Naive B cell (primary cell): ENCODE measurements around the gene USH1G. TPM values are rescaled to one million over a fixed set of nuclear protein-coding genes. Genes with fewer than 3 reads are reported as not detected.

Experiments
- ATAC-seq, 2 donors: fragments of 150-1000 bp; cut with Tn5 transposase; 2 replicates each; pipeline ENCODE4 v1.10.0; 2021; ENCODE audit warnings: low read depth in 2 of 2, mild to moderate bottlenecking in 2 of 2, moderate library complexity in 2 of 2
- DNase-seq: peaks from one replicate; pipeline ENCODE4 v3.0.0; 2022
- H3K27ac Mint-ChIP-seq, 6 donors: one replicate each; pipeline ENCODE4 v1.8.0; 2020 to 2022; ENCODE audit warnings: mild to moderate bottlenecking in 6 of 6, mixed read lengths in 6 of 6, moderate library complexity in 5 of 6, inconsistent platforms in 2 of 6
- H3K27me3 Mint-ChIP-seq, 3 donors: one replicate each; pipeline ENCODE4 v1.8.0; 2021 to 2022; ENCODE audit warnings: mixed read lengths in 3 of 3, mild to moderate bottlenecking in 1 of 3
- H3K36me3 Mint-ChIP-seq, 2 donors: one replicate each; pipeline ENCODE4 v1.8.0; 2020 to 2022; ENCODE audit warnings: mixed read lengths in 2 of 2, inconsistent platforms in 1 of 2, mild to moderate bottlenecking in 1 of 2
- H3K4me1 Mint-ChIP-seq, 3 donors: one replicate each; pipeline ENCODE4 v1.8.0; 2020 to 2022; ENCODE audit warnings: mixed read lengths in 3 of 3, inconsistent platforms in 1 of 3, mild to moderate bottlenecking in 1 of 3, moderate library complexity in 1 of 3
- H3K4me3 Mint-ChIP-seq, 8 donors: one replicate each; pipeline ENCODE4 v1.8.0; 2020 to 2022; ENCODE audit warnings: mild to moderate bottlenecking in 8 of 8, mixed read lengths in 8 of 8, moderate library complexity in 8 of 8, inconsistent platforms in 2 of 8
- H3K9me3 Mint-ChIP-seq, 7 donors: one replicate each; pipeline ENCODE4 v1.8.0; 2020 to 2022; ENCODE audit warnings: mixed read lengths in 7 of 7, mild to moderate bottlenecking in 5 of 7, inconsistent platforms in 2 of 7, moderate library complexity in 1 of 7
- polyA plus RNA-seq, 6 donors: library from polyadenylated mRNA; unstranded; fragments of 300-500 nt; fragmentation: Illumina TruSeq; gene quantifications; one replicate each; pipeline ENCODE4 v1.2.3, GENCODE V29; 2021; ENCODE audit warnings: low read depth in 6 of 6

Gene USH1G
- polyA plus RNA-seq, 6 donors from 2014 or later: not detected

DNA sequence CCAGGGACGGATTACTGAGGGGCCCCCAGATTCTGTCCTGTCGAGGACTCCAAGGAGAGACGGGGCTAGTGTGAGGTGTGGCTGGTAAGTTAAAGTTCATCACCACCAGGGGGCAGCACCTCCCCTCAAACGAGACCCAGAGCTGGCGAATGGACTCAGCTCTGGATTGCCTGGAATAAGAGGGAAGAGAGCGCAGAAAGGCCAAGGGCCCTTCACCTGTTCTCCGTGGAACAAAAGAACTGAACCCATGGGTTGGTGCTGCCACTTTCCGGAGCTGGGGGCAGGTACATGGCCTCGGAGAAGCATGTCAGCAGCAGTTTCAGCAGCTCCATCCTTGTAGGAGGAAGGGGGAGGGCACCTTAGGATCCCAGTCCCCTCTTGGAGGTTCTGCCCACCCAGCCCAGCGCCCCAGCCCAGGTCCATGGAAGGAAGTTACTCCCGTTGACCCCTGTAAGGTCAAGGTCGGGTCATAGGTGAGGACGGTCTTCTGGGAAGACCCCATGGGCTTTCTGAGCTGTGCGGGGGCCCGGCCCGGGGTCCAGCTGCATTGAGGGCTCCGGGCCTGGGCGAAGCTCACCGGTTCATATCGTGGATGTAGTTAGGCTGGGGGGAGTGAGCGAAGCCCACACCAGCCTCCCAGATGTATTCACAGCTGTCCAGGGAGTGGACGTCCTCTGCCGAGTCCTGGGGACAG is 38.7 kb upstream of the USH1G start:
- H3K9me3 Mint-ChIP-seq: no peaks in the 10 kb centered on the region
- peak overlapping the region in 2 of 8 donors; percentile 6 to 59 for H3K4me3 Mint-ChIP-seq
- H3K4me1 Mint-ChIP-seq: peaks cover 3 to 8% (median 5%) of the 10 kb centered on the region in 3 donors
- peak overlapping the region in 1 of 6 donors; percentile 78 for H3K27ac Mint-ChIP-seq
- H3K27me3 Mint-ChIP-seq: peaks cover 0 to 42% (median 31%) of the 10 kb centered on the region in 3 donors
- DNase-seq (peak; percentile 75), ATAC-seq (peak; percentile 71 to 81)
- H3K36me3 Mint-ChIP-seq: no peaks in the 10 kb centered on the region

GRCh38 chr17:74960570-74961342 is 37.7 kb upstream of the USH1G start:
- Mint-ChIP-seq H3K36me3 (no peaks in the 10 kb centered on the region), H3K27me3 (peaks cover 0 to 48% (median 31%) of the 10 kb centered on the region in 3 donors), H3K9me3 (no peaks in the 10 kb centered on the region), H3K27ac (peak overlapping the region in 1 of 6 donors; percentile 72), H3K4me1 (peaks cover 3 to 8% (median 5%) of the 10 kb centered on the region in 3 donors), H3K4me3 (no peak overlapping the region)
- ATAC-seq: peak; percentile 63 to 65
- DNase-seq: peak; percentile 23

GRCh38 chr17:74959826-74960515 is 36.9 kb upstream of the USH1G start:
- peaks cover 0 to 50% (median 26%) of the 10 kb centered on the region in 3 donors for H3K27me3 Mint-ChIP-seq
- H3K9me3 Mint-ChIP-seq: no peaks in the 10 kb centered on the region
- peaks cover 3 to 8% (median 5%) of the 10 kb centered on the region in 3 donors for H3K4me1 Mint-ChIP-seq
- ATAC-seq (no peak), DNase-seq (no peak)
- no peaks in the 10 kb centered on the region for H3K36me3 Mint-ChIP-seq
- peak overlapping the region in 1 of 8 donors; percentile 22 for H3K4me3 Mint-ChIP-seq
- peak overlapping the region in 1 of 6 donors; percentile 72 for H3K27ac Mint-ChIP-seq

- no peak overlapping the region for H3K27ac Mint-ChIP-seq
- H3K9me3 Mint-ChIP-seq: no peaks in the 10 kb centered on the region
- no peak overlapping the region for H3K4me3 Mint-ChIP-seq
- H3K4me1 Mint-ChIP-seq: peaks cover 3 to 8% (median 5%) of the 10 kb centered on the region in 3 donors
- ATAC-seq (peak; percentile 40 to 54), DNase-seq (peak; percentile 71)
- H3K27me3 Mint-ChIP-seq: peaks cover 0 to 53% (median 24%) of the 10 kb centered on the region in 3 donors
- no peaks in the 10 kb centered on the region for H3K36me3 Mint-ChIP-seq
These were observed 35.1 kb upstream of the USH1G start for GRCh38 chr17:74957935-74958740.

DNA sequence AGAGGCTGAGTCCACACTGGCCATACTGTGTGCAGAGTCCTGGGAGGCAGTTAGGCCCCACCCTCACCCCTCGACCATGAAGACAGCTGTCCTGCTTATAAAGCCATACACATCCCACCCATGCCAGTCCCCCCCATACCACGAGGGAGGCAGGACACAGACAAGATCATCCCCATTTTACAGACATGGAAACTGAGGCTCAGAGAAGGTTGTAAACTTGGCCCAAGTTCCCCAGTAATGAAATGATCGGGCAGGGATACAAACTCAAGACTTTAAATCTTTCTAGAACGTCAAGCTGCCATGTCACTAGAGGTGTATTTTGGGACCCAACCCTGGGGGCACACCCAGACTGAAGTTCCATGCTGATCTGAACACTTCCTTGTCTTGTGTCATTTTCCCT is 33.0 kb upstream of the USH1G start:
- Mint-ChIP-seq H3K27ac (no peak overlapping the region), H3K4me3 (no peak overlapping the region), H3K36me3 (no peaks in the 10 kb centered on the region), H3K4me1 (peaks cover 0 to 3% (median 0%) of the 10 kb centered on the region in 3 donors), H3K27me3 (peaks cover 0 to 59% (median 31%) of the 10 kb centered on the region in 3 donors), H3K9me3 (no peaks in the 10 kb centered on the region)
- DNase-seq (no peak), ATAC-seq (no peak)

DNA sequence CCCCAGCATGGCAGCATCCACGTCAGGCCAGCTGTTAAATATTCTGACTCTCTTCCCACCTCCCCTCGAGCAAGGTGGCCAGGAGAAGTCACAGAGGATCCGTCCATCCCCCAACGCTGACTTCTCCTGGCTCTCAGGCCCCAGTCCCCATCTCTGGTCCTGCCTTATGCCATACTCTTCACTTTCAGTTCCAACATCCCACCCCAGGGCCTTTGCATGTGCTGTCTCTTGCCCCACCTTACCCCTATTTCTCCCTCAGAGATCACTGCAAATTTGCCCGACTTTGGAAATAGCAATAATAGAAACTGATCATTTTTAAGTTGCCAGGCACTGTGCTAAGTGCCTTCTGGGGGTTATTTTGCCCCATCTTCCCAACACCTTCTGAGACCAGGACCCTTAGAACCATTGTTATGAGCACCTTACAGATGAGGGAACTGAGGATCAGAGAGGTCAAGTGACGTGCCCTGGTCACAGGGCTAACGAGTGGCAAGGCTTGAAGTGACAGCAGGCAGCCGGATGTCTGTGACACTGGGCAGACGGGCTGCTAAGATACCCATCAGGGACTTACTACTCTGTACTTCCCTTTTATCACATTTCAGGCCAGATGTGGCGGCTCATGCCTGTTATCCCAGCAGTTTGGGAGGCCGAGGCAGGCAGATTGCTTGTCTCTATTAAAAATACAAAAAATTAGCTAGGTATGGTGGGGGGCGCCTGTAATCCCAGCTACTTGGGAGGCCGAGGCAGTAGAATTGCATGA is 31.8 kb upstream of the USH1G start:
- H3K4me3 Mint-ChIP-seq: no peak overlapping the region
- no peaks in the 10 kb centered on the region for H3K36me3 Mint-ChIP-seq
- DNase-seq: no peak
- H3K4me1 Mint-ChIP-seq: peaks cover 0 to 3% (median 0%) of the 10 kb centered on the region in 3 donors
- H3K27me3 Mint-ChIP-seq: peaks cover 0 to 58% (median 24%) of the 10 kb centered on the region in 3 donors
- H3K27ac Mint-ChIP-seq: no peak overlapping the region
- no peaks in the 10 kb centered on the region for H3K9me3 Mint-ChIP-seq
- no peak for ATAC-seq

GRCh38 chr17:74954115-74954514 is 31.1 kb upstream of the USH1G start:
- no peak for ATAC-seq
- Mint-ChIP-seq H3K27me3 (peaks cover 0 to 52% (median 17%) of the 10 kb centered on the region in 3 donors), H3K9me3 (no peaks in the 10 kb centered on the region), H3K36me3 (no peaks in the 10 kb centered on the region), H3K4me1 (peaks cover 0 to under 1% (median 0%) of the 10 kb centered on the region in 3 donors), H3K4me3 (no peak overlapping the region), H3K27ac (no peak overlapping the region)
- DNase-seq: no peak

DNA sequence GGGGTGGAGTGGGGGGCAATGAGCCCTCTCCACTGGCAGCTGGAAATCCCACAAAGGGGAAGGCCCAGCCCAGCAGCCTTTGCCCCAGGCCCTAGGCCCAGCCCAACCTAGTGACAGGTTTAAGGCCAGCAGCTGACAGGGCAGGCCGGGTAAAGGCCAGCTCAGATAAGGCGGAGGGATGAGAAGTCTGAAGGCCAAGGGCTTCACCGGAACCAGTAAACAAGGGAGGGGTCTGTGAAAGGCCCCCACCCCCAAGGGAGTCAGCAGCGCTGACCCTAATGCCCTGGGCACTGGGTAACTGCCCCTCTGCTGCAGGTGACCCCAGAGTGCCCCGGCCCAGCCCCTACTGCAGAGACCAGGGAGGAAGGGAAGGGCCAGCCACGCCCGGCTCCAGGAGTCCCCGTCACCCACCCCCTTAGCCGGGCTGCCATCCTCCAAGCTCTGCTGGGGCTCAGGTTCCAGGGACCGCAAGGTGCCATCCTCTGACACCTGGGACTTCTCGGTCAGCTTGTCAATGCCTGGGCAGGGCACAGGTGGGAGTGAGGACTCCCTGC is 30.2 kb upstream of the USH1G start:
- Mint-ChIP-seq H3K9me3 (no peaks in the 10 kb centered on the region), H3K4me3 (no peak overlapping the region), H3K4me1 (no peaks in the 10 kb centered on the region), H3K36me3 (no peaks in the 10 kb centered on the region), H3K27me3 (peaks cover 0 to 51% (median 15%) of the 10 kb centered on the region in 3 donors), H3K27ac (no peak overlapping the region)
- ATAC-seq (no peak), DNase-seq (no peak)

GRCh38 chr17:74952431-74953133 is 29.5 kb upstream of the USH1G start:
- no peak overlapping the region for H3K27ac Mint-ChIP-seq
- H3K4me3 Mint-ChIP-seq: no peak overlapping the region
- no peak for DNase-seq
- no peaks in the 10 kb centered on the region for H3K9me3 Mint-ChIP-seq
- H3K27me3 Mint-ChIP-seq: peaks cover 4 to 51% (median 22%) of the 10 kb centered on the region in 3 donors
- no peaks in the 10 kb centered on the region for H3K4me1 Mint-ChIP-seq
- ATAC-seq: no peak
- H3K36me3 Mint-ChIP-seq: no peaks in the 10 kb centered on the region

DNA sequence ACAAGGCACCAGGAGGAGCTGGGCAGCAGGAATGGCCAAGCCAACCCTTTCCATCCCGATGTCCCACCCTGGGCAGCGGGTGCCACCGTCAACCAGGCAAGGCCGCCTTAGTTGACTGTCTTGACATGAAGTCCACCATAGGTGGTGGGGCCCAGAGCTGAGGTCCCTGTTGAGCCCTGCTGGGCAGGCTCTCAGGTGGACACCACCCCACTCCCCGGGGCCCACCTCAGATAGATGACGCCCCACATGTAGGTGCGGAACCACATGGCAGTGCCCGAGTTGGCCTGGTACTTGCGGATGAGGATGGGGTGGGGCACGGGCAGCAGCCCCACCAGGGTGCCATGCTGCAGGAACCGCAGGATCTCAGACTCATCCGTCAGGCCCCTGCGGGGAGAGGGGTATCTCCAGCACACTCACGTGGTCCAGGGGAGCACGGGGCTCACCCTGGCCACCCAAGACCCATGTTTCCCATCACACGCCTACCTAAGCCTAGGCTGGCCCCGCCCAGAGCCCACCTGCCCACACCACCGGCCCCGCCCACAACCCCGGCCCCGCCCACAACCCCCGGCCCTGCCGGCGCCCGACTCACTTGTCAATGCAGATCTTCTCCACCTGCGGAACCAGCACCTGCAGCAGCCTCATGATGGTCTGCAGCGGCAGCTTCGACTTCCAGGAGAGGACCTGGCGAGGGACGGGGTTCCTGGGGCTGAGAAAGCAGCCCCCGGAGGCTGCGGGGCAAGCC is 28.8 kb upstream of the USH1G start:
- DNase-seq: no peak
- Mint-ChIP-seq H3K4me3 (no peak overlapping the region), H3K4me1 (no peaks in the 10 kb centered on the region), H3K36me3 (no peaks in the 10 kb centered on the region), H3K27me3 (peaks cover 6 to 58% (median 22%) of the 10 kb centered on the region in 3 donors), H3K27ac (no peak overlapping the region), H3K9me3 (no peaks in the 10 kb centered on the region)
- ATAC-seq: no peak

DNA sequence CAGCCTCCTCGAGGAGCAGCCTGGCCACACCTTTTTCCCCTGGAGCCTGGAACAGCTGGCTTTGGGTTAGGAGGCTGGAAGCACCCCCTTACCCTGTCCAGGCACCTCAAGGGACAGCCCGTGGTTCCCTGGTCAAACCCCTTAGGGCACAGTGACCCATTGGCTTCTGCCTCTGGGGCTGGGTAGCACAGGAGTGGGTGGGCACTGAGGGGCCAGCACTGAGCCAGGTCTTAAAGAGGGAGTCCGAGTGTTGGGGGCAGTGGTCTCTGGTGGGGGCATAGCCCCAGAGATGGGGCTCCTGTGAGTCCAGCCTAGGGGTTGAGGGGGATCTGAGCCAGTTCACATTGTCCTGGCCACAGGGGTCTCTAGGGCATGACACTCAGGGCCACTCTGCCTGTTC is 28.0 kb upstream of the USH1G start:
- Mint-ChIP-seq H3K36me3 (no peaks in the 10 kb centered on the region), H3K9me3 (no peaks in the 10 kb centered on the region), H3K27me3 (peaks cover 6 to 57% (median 22%) of the 10 kb centered on the region in 3 donors), H3K27ac (no peak overlapping the region), H3K4me1 (no peaks in the 10 kb centered on the region), H3K4me3 (no peak overlapping the region)
- DNase-seq (no peak), ATAC-seq (no peak)
